SK-N-SH (cell line): ENCODE measurements around the gene ALDH1L1. TPM values are rescaled to one million over a fixed set of nuclear protein-coding genes. Genes with fewer than 3 reads are reported as not detected.

Experiments
- CTCF ChIA-PET: fragments of 300-600, 350-600 bp; formaldehyde crosslinking; extraction: SDS; loops from one replicate; lab custom pipeline; 2021; lab: Yijun Ruan, JAX
- POLR2A ChIA-PET: fragments of 350-600 bp; sonication (Branson Sonifier 250); formaldehyde crosslinking; extraction: SDS; loops from one replicate; lab custom pipeline; 2020; ENCODE audit warnings: antibody characterized with exemption, inconsistent platforms; lab: Yijun Ruan, JAX
- DNase-seq: peaks from one replicate; pipeline ENCODE4 v3.0.0; 2012
- H2AFZ ChIP-seq: fragments of 200-600 bp; sonication (generic); 2 replicates; pipeline ENCODE4 v1.8.1; 2016; ENCODE audit warnings: antibody characterized with exemption, mild to moderate bottlenecking, low read depth
- H3F3A ChIP-seq: fragments of 200-600 bp; sonication (generic); replicated peaks from 2 replicates; pipeline ENCODE3; 2016; ENCODE audit warnings: antibody characterized with exemption, mild to moderate bottlenecking; ENCODE audit not compliant: insufficient read depth
- H3K27ac ChIP-seq, 2 experiments: fragments of 200-500 bp in 1 of 2; fragments of 200-600 bp in 1 of 2; sonication (Bioruptor generic) in 1 of 2; sonication (generic), shearing (Covaris generic) in 1 of 2; 2 replicates each; pipeline versions ENCODE4 v1.5.1 to v1.6.1; 2014 to 2016; ENCODE audit warnings: low read depth in 2 of 2, inconsistent platforms in 1 of 2, low read length in 1 of 2, mild to moderate bottlenecking in 1 of 2, mixed read lengths in 1 of 2
- H3K27me3 ChIP-seq: fragments of 200-600 bp; sonication (generic), shearing (Covaris generic); 2 replicates; pipeline ENCODE4 v1.6.1; 2016; ENCODE audit warnings: mixed run types; ENCODE audit not compliant: insufficient read depth
- H3K36me3 ChIP-seq, 2 experiments: fragments of 200-500 bp in 1 of 2; fragments of 200-600 bp in 1 of 2; sonication (Bioruptor generic) in 1 of 2; sonication (generic) in 1 of 2; replicated peaks in 1 of 2; 2 replicates each; pipeline versions ENCODE3 to v1.5.1; 2014 to 2016; ENCODE audit warnings: low read length in 1 of 2, mild to moderate bottlenecking in 1 of 2; ENCODE audit not compliant: insufficient read depth in 2 of 2, control insufficient read depth in 1 of 2
- H3K4me1 ChIP-seq, 2 experiments: fragments of 200-500 bp in 1 of 2; fragments of 200-600 bp in 1 of 2; sonication (Bioruptor generic) in 1 of 2; sonication (generic), shearing (Covaris generic) in 1 of 2; 2 replicates each; pipeline versions ENCODE4 v1.5.1 to v1.6.1; 2014 to 2016; ENCODE audit warnings: low read depth in 1 of 2, low read length in 1 of 2, mixed run types in 1 of 2; ENCODE audit not compliant: insufficient read depth in 2 of 2, control insufficient read depth in 1 of 2
- H3K4me2 ChIP-seq: fragments of 200-600 bp; sonication (generic), shearing (Covaris generic); 2 replicates; pipeline ENCODE4 v1.6.1; 2017; ENCODE audit warnings: mixed run types
- H3K4me3 ChIP-seq, 2 experiments: fragments of 200-500 bp in 1 of 2; fragments of 200-600 bp in 1 of 2; sonication (Bioruptor generic) in 1 of 2; sonication (generic), shearing (Covaris generic) in 1 of 2; 2 replicates each; pipeline versions ENCODE4 v1.5.1 to v1.8.1; 2014 to 2016; ENCODE audit warnings: low read depth in 2 of 2, inconsistent platforms in 1 of 2, low read length in 1 of 2, mild to moderate bottlenecking in 1 of 2, mixed read lengths in 1 of 2, moderate library complexity in 1 of 2
- H3K79me2 ChIP-seq: fragments of 200-600 bp; sonication (generic); 2 replicates; pipeline ENCODE4 v1.8.1; 2017; ENCODE audit warnings: mild to moderate bottlenecking; ENCODE audit not compliant: insufficient read depth
- H3K9ac ChIP-seq: fragments of 200-600 bp; sonication (generic); 2 replicates; pipeline ENCODE4 v1.6.1; 2017; ENCODE audit warnings: mixed run types
- H3K9me2 ChIP-seq: fragments of 200-600 bp; sonication (generic); 2 replicates; pipeline ENCODE4 v1.6.1; 2017; ENCODE audit warnings: mixed run types
- H3K9me3 ChIP-seq: fragments of 200-600 bp; sonication (generic); 2 replicates; pipeline ENCODE4 v1.6.1; 2017; ENCODE audit warnings: mixed run types, mild to moderate bottlenecking, moderate library complexity
- H4K20me1 ChIP-seq: fragments of 200-600 bp; sonication (generic); 2 replicates; pipeline ENCODE4 v1.6.1; 2017; ENCODE audit warnings: mild to moderate bottlenecking, mixed run types; ENCODE audit not compliant: insufficient read depth
- CHD2 ChIP-seq: fragments of 150-350 bp; IDR thresholded peaks from 2 replicates; pipeline ENCODE4 v1.6.1; 2018; ENCODE audit warnings: low read length; ENCODE audit not compliant: partially characterized antibody
- CTCF ChIP-seq: fragments of 200-600 bp; sonication (generic); IDR thresholded peaks from 2 replicates; pipeline ENCODE4 v1.6.1; 2017; ENCODE audit warnings: antibody characterized with exemption, mild to moderate bottlenecking, moderate library complexity
- FOXJ3 ChIP-seq: sonication (generic); formaldehyde crosslinking; IDR thresholded peaks from 2 replicates; pipeline ENCODE4 v1.5.1; 2020; ENCODE audit warnings: mild to moderate bottlenecking, missing genetic modification reagents
- GABPA ChIP-seq: IDR thresholded peaks from 2 replicates; pipeline ENCODE4 v1.4.0; 2012; ENCODE audit warnings: low read depth, mild to moderate bottlenecking
- GATA2 ChIP-seq: sonication (generic); formaldehyde crosslinking; IDR thresholded peaks from 2 replicates; pipeline ENCODE4 v1.5.0; 2020; ENCODE audit warnings: mild to moderate bottlenecking, missing genetic modification reagents
- MXI1 ChIP-seq: IDR thresholded peaks from 2 replicates; pipeline ENCODE4 v1.6.1; 2012; ENCODE audit warnings: mild to moderate bottlenecking, low read depth, low read length, improper control_type of control experiment
- NFIC ChIP-seq: IDR thresholded peaks from 2 replicates; pipeline ENCODE4 v1.4.0; 2012; ENCODE audit warnings: borderline replicate concordance
- RCOR1 ChIP-seq: fragments of 150-350 bp; IDR thresholded peaks from 2 replicates; pipeline ENCODE4 v1.6.1; 2017; ENCODE audit warnings: antibody characterized with exemption, low read length
- REST ChIP-seq: IDR thresholded peaks from 2 replicates; pipeline ENCODE4 v1.6.1; 2012; ENCODE audit warnings: mild to moderate bottlenecking, low read depth, low read length, moderate library complexity
- RXRA ChIP-seq: IDR thresholded peaks from 2 replicates; pipeline ENCODE4 v1.4.0; 2012; ENCODE audit warnings: low read depth, mild to moderate bottlenecking, borderline replicate concordance
- TEAD4 ChIP-seq: IDR thresholded peaks from 2 replicates; pipeline ENCODE4 v1.4.0; 2012; ENCODE audit warnings: mild to moderate bottlenecking, borderline replicate concordance; ENCODE audit not compliant: insufficient read depth
- USF1 ChIP-seq: IDR thresholded peaks from 2 replicates; pipeline ENCODE4 v1.4.0; 2012; ENCODE audit warnings: low read depth, borderline replicate concordance
- WGBS: methylation state at CpG from one replicate; pipeline ENCODE4 v1.1.6; 2017; ENCODE audit warnings: low lambda C conversion rate; 5-methylcytosine and 5-hydroxymethylcytosine counted together
- polyA plus RNA-seq, 3 experiments: library from polyadenylated mRNA; depleted of rRNA; stranded (reverse); fragments of >200 nt; gene quantifications; 2 replicates each; pipeline ENCODE4 v1.2.3, GENCODE V29; 2012

Gene ALDH1L1
- polyA plus RNA-seq, 1 of the 3 experiments (the other 2 are of a cell fraction), result not detected

- Histone ChIP-seq H3F3A (no peaks in the 10 kb centered on the region), H4K20me1 (no peaks in the 10 kb centered on the region), H3K4me2 (no peak overlapping the region), H3K27me3 (no peaks in the 10 kb centered on the region), H3K9me2 (no peaks in the 10 kb centered on the region), H2AFZ (no peak overlapping the region), H3K4me3 (no peak overlapping the region), H3K9ac (no peak overlapping the region), H3K4me1 (peaks cover 0 to 25% of the 10 kb centered on the region in 2 experiments; a peak in 1 of 4 replicates), H3K79me2 (no peaks in the 10 kb centered on the region), H3K36me3 (no peaks in the 10 kb centered on the region), H3K9me3 (no peaks in the 10 kb centered on the region), H3K27ac (no peak overlapping the region)
- no peak for TF ChIP-seq CHD2
- TF ChIP-seq CTCF, result no peak
- no peak for TF ChIP-seq RXRA
- no peak for TF ChIP-seq REST
- no peak for TF ChIP-seq TEAD4
- no peak for TF ChIP-seq GATA2 (CRISPR knock-in tag)
- no peak for TF ChIP-seq MXI1
- no peak for TF ChIP-seq FOXJ3 (CRISPR knock-in tag)
- no peak for TF ChIP-seq RCOR1
- TF ChIP-seq NFIC, result no peak
- no peak for TF ChIP-seq USF1
- no peak for TF ChIP-seq GABPA
- 18% methylated on average over 6 of the region's 10 CpGs for WGBS
- peak; percentile 9 for DNase-seq
- ChIA-PET CTCF (no interaction called here), POLR2A (no interaction called here)
These were observed 53.5 kb downstream of the ALDH1L1 start for GRCh38 chr3:126126811-126127431.
